ENCODE measurements around the gene MAN1C1.
"Not testable (repeated sequence)": the region's sequence is repeated elsewhere in the genome, so short reads cannot be mapped to it uniquely, and the experiment has no call there.

MAN1C1 gene

DNA sequence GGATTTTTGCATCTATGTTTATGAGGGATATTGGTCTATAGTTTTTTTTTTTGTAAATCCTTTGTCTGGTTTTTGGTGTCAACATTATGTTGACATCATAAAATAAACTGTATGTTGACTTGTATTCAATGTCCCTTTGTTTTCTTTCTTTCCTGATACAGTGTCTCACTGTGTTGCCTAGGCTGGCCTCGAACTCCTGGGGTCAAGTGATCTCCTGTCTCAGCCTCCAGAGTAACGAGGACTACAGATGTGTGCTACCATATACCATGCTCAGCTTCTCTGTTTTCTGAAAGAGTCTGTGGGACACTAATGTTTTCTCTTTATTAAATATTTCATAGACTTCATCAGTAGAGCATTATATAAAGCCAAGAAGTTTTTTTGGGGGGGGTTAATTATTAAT lies 18.3 kb downstream of the MAN1C1 start:
- DNase-seq (ENCODE audit: low read depth in 2 of 2) = no peak

DNA sequence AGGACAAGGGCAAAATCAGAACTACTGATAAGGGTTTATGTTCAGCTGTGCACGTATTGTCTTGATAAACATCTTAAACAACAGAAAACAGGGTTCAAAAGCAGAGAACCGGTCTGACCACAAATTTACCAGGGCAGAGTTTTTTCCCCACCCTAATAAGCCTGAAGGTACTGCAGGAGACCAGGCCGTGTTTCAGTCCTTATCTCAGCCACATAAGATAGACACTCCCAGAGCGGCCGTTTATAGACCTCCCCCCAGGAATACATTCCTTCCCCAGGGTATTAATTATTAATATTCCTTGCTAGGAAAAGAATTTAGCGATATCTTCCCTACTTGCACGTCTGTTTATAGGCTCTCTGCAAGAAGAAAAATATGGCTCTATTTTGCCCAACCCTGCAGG lies 19.6 kb downstream of the MAN1C1 start:
- not testable (repeated sequence) for DNase-seq (ENCODE audit: low read depth in 2 of 2)

- DNase-seq (ENCODE audit: low read depth in 2 of 2) = no peak
These were observed 24.2 kb downstream of the MAN1C1 start for GRCh38 chr1:25640646-25641328.

DNA sequence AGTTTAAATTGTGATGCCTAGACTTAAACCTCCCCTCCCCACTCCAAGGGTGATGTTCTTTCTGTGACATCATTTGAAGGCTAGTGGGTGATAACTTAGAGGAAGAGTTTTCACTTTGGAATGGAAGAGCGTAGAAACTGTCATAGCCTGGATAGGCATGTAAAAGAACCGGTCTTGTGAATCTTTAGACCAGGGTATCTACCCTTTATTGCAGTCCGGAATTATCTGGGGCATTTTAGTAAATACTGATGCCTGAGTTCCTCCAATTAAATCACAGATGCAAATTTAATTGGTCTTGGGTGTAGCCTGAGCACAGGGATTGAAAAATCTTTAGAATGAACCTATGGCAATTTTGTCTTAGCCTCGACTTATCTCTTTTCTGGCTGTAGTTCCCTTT lies 24.7 kb downstream of the MAN1C1 start:
- DNase-seq (ENCODE audit: low read depth in 2 of 2) = no peak

GRCh38 chr1:25641931-25642573 lies 25.5 kb downstream of the MAN1C1 start:
- peak; percentile 64 to 73 for DNase-seq (ENCODE audit: low read depth in 2 of 2)

GRCh38 chr1:25642574-25643108 lies 26.1 kb downstream of the MAN1C1 start:
- DNase-seq (ENCODE audit: low read depth in 2 of 2) = peak; percentile 63

GRCh38 chr1:25643929-25644328 lies 27.3 kb downstream of the MAN1C1 start:
- DNase-seq (ENCODE audit: low read depth in 2 of 2) = no peak

GRCh38 chr1:25644962-25645361 lies 28.4 kb downstream of the MAN1C1 start:
- DNase-seq (ENCODE audit: low read depth in 2 of 2) = no peak

DNA sequence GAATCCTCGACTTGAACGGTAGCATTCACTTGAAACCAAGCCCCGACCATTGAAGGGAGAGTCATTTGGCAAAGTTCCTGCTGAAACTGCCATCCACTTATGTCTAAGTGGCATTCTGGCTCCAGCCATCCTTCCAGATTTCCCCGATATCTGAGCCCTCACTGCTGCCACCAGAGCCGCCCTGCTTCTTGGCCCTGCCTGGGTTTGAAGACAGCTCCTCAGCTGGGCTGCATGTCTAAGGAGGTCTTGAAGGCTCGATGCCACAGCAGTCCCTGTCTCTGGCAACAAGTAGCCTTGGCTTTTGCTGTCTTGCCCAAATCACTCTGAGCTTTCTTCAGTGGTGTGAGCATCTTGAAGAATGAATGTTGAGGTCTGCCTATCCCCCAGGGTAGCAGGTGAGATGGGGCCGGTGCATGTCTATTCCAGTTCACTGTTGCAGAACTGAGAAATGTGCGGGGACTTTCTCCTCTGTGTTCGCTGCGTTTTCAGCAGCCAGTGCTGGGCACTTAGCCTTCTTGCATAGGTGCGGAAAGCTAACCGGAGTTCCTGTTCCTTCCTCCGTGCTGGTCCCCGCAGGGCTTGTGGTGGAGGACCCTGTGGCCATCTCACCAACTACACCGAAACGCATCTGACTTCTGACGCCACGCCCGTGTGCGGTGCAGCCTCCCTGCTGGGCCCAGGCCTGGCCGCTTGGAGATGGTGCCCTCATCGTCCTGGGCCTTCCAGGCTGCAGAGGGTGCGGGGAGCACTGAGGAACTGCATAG lies 29.2 kb downstream of the MAN1C1 start:
- no peak for DNase-seq (ENCODE audit: low read depth in 2 of 2)

- DNase-seq (ENCODE audit: low read depth in 2 of 2) = no peak
These were observed 30.5 kb downstream of the MAN1C1 start for GRCh38 chr1:25647106-25647505.

DNA sequence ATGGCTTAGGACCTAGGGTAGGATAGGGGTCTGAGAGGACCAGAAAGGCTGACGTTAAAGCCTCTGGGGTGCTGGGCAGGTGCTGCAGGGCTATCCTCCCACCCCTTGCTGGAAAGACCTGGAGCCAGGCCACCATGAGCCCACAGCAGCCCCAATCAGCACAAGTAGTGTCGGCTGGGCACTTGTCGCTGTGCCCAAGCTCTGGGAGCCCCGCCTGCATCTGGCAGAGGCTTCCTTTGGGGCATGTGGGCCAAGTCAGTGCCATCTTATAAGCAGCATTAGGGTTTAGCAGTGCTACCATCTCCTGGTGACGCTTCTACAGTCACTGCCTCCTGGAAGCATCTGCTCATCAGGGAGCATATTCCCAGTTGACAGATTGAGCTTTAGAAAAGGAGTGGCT lies 31.3 kb downstream of the MAN1C1 start:
- no peak for DNase-seq (ENCODE audit: low read depth in 2 of 2)

DNA sequence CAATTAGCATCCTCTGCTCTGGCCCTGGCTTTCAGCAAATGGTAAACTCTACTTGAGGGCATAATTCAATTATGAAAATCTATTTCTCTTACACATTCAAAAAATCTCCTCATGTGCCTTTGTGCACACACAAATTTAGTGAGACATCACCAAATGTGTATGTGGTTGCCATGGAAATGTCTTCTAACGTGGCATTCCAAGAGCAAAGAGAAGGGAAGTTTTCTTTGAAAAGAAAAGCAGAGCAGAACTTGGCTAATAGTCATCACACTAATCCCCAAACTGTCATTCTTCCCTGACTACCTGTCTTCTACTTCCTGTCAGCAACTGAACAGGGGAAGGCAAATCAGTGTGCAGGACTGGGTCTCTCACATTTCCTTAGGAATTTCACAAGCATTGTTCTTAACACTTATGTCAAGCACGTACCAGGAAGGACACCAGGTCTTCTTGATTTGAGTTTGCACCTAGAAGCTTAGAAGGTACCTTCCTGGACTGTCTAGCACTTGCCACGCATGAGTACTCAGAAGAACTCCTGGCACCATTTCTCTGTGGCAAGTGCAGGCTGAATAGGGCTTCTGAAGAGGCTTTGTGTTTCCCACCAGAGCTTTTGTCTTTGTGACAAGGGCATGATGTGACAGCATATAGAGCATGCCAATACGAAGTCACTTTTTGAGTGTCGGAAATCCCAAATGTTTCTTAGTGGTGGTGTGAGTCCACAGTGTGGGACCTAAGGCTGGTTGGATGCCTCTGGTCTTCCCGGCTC lies 32.3 kb downstream of the MAN1C1 start:
- DNase-seq (ENCODE audit: low read depth in 2 of 2) = no peak

DNA sequence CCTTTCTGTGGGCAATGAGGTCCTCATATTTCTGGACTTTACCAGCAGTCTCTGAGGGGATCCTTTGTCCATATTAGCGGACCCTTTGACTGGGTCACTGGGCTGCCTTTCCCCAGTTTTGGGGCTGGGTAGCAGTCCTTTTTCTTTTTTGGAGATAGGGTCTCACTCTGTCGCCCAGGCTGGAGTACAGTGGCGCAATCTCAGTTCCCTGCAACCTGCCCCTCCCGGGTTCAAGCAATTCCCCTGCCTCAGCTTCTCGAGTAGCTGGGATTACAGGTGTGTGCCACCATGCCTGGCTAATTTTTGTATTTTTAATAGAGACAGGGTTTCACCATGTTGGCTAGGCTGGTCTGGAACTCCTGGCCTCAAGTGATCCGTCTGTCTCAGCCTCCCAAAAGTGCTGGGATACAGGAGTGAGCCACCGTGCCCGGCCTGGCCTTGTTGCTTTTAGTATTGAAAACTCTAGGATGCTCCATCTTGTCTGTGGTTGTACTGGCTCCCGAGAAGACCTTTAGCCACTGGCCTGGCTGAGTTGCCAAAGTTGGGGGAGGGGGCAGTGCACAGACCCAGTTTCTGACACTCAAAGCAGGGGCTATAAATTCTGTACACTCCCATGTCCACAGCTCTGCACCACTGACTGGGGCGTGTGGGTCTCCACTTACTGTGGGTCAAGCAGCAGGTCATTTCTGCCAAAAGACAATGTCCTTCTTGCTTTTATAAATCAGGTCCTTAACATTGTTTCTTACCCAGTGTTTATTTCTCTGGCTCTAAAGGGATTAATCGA lies 33.1 kb downstream of the MAN1C1 start:
- no peak for DNase-seq (ENCODE audit: low read depth in 2 of 2)

GRCh38 chr1:25650289-25650576 lies 33.6 kb downstream of the MAN1C1 start:
- no peak for DNase-seq (ENCODE audit: low read depth in 2 of 2)

GRCh38 chr1:25651036-25651640 lies 34.5 kb downstream of the MAN1C1 start:
- DNase-seq (ENCODE audit: low read depth in 2 of 2) = no peak

DNA sequence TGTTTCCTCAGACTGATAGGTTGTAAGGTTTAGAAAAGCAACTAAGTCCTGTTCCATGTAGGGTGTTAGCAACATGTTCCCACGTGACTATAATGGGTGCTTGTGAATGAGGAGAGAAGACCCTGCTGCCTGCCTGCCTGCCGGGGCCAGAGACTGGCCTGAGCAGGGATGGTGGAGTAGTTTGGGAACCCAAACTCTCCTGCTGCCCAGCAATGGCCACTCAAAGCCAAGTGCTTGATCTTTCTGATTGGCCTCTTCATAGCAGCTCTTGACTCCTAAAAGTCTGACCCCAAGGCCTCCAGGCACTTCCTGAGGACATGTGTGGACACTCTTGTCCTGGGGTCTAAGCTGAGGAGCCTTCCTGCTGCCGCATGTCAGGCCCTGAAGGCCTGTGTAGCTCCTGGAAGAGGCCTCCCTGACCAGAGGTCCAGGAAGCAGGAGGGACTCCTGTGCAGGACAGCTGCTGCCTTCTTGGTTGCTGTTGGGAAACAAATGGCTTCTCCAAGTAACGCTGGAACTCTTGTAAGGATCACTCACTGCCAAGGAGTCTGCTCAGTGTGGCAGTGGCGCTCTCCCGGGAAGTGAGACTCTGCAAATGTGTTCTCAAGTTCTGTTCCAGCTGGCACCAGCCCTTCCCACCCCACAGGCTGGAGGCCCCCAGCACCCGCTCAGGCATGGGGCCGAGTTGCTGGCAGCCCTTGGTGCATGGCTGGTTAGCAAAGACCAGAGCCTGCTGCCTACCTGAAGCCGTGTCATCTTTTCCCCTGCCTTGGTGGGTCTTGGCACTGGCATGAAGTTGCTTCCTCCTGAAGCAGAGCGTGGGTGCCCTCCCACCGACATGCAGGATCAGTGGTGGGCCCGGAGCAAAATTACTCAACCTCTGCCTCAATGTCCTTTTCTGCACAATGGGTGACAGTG lies 35.5 kb downstream of the MAN1C1 start:
- DNase-seq (ENCODE audit: low read depth in 2 of 2) = no peak

DNA sequence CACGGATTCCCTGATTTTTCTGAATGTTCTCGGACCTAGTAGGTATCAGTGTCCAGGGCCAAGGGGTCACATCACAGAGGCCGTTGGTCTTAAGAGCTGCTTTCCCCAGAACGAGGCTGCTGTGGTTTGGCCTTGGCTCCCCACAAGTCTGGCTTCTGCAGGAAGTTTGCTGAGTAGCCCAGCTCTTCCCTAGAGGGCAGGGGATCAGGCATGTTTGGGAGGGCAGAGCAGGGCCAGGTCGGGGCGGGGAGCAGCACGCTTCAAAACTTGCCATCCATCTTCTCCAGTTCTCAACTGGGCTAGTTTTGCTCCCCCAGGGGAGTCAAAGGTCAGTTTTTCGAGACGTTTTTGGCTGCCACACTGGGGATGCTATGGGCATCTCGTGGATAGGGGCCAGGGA lies 37.0 kb downstream of the MAN1C1 start:
- DNase-seq (ENCODE audit: low read depth in 2 of 2) = no peak

DNA sequence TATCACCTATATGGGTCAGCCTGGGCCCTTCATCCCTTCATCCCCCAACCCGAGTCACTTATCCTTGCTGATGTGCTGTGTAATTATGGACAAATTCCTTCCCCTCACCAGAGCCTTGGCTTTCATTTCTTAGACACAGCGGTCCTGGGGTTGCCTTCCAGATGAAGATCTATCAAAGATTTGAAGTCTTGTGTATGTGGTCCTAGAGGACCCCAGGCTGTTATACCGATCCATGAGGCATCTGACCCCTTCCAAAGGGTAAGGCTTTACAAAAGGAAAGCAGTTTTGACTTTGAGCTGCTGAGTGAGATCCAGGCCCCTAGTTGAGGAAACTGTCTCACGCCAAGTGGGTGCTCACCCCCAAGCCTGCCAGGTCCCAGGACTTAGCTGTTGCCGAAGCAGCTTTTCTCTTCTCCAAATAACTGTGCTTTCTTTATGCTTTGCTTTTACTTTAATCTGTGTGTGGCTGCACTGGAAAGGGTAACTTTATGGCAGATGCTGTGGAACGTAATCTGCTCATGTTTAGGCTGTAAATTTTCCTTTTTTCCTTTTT lies 37.6 kb downstream of the MAN1C1 start:
- DNase-seq (ENCODE audit: low read depth in 2 of 2) = no peak

- no peak for DNase-seq (ENCODE audit: low read depth in 2 of 2)
These were observed 40.7 kb downstream of the MAN1C1 start for GRCh38 chr1:25657121-25657882.

All from fibroblast of skin of left quadriceps (primary cell).